A673 (cell line): Measurements from ENCODE around the gene FXYD2.
A peak's percentile ranks its signal among the peaks of the same experiment; 100 is the strongest.

Experiments used
- CTCF ChIP-seq: fragments of 300-800, 200-600 bp; sonication (generic); conservative IDR thresholded peaks from 2 replicates; pipeline ENCODE4 v1.5.1; 2017; ENCODE audit warnings: low read depth, mild to moderate bottlenecking, antibody characterized with exemption, low read length, moderate library complexity, mixed read lengths
- EZH2 ChIP-seq: fragments of 200-600 bp; sonication (generic); IDR thresholded peaks from 2 replicates; pipeline ENCODE4 v1.6.1; 2017; ENCODE audit warnings: borderline replicate concordance, low read depth, mild to moderate bottlenecking, mixed read lengths, antibody characterized with exemption, low read length; ENCODE audit not compliant: poor library complexity, severe bottlenecking

- TF ChIP-seq CTCF (no peak), EZH2 (peak; percentile 92)
Observed at GRCh38 chr11:117795638-117796455, 28.7 kb downstream of the FXYD2 start.
